ENCODE data around the gene CLEC2D. TPM values are rescaled to one million over a fixed set of nuclear protein-coding genes. Genes with fewer than 3 reads are reported as not detected.

The CLEC2D gene
- total and polyA plus RNA-seq, 7 experiments from 2014 or later, result 182 to 378 (median 323) TPM

Other genes starting within 250 kb of the CLEC2D start
- gene KLRB1, start 61.8 kb upstream of the CLEC2D start, total RNA-seq, result 10 to 100 TPM in 1 of 5 experiments, 1 to 10 TPM in 4; 1.1 to 33.7 (median 2.7) TPM
- 1 to 10 TPM in 1 of 2 donors, under 1 TPM in 1; 0.43 to 1.9 TPM for gene KLRB1, start 61.8 kb upstream of the CLEC2D start, polyA plus RNA-seq
- 1 to 10 TPM in 2 of 5 experiments, under 1 TPM in 1, not detected in 2; 0.43 to 6.1 (median 2.5) TPM for gene CLECL1, start 63.4 kb downstream of the CLEC2D start, total RNA-seq
- under 1 TPM; 0.38 to 0.39 TPM for gene CLECL1, start 63.4 kb downstream of the CLEC2D start, polyA plus RNA-seq
- 100 to 1,000 TPM in 3 of 5 experiments, 10 to 100 TPM in 2; 25.8 to 588 (median 125) TPM for gene CD69, start 91.2 kb downstream of the CLEC2D start, total RNA-seq
- 100 to 1,000 TPM; 113 to 201 TPM for gene CD69, start 91.2 kb downstream of the CLEC2D start, polyA plus RNA-seq
- 10 to 100 TPM in 1 of 5 experiments, 1 to 10 TPM in 2, under 1 TPM in 2; 0.35 to 34.8 (median 1.0) TPM for gene KLRF1, start 157.8 kb downstream of the CLEC2D start, total RNA-seq
- gene KLRF1, start 157.8 kb downstream of the CLEC2D start, polyA plus RNA-seq, result 1 to 10 TPM; 1.3 to 1.6 TPM
- gene CLEC2B, start 199.6 kb downstream of the CLEC2D start, total RNA-seq, result 10 to 100 TPM; 50.1 to 86.8 (median 73.8) TPM
- gene CLEC2B, start 199.6 kb downstream of the CLEC2D start, polyA plus RNA-seq, result 10 to 100 TPM; 22.1 to 61.2 TPM
- gene KLRF2, start 211.8 kb downstream of the CLEC2D start, total RNA-seq, result not detected
- gene KLRF2, start 211.8 kb downstream of the CLEC2D start, polyA plus RNA-seq, result not detected

All from naive thymus-derived CD4-positive, alpha-beta T cell (primary cell).